PC-3 (cell line): ENCODE measurements around the gene SULT2B1. TPM values are rescaled to one million over a fixed set of nuclear protein-coding genes. Genes with fewer than 3 reads are reported as not detected.

Experiments
- ATAC-seq: fragments of 200-7000 bp; cut with Tn5 transposase; 2 replicates; pipeline ENCODE4 v1.9.1; 2020; ENCODE audit warnings: mild to moderate bottlenecking, moderate library complexity
- BruUV-seq: library from RNA; stranded (reverse); fragments of 400-500 nt; replicated peaks from 2 replicates; lab custom pipeline; 2021; lab: Mats Ljungman, UMichigan
- CTCF ChIA-PET: fragments of 300-600 bp; sonication (Branson Sonifier 250); formaldehyde crosslinking; loops from one replicate; lab custom pipeline; 2022; ENCODE audit warnings: antibody characterized with exemption; lab: Charles Lee
- POLR2A ChIA-PET: fragments of 300-600 bp; sonication (Branson Sonifier 250); formaldehyde crosslinking; loops from one replicate; lab custom pipeline; 2022; ENCODE audit warnings: antibody characterized with exemption; ENCODE audit not compliant: unreplicated experiment; lab: Charles Lee
- DNase-seq: peaks from one replicate; pipeline ENCODE4 v3.0.0-alpha.2; 2015
- H2AFZ ChIP-seq: fragments of 300-600 bp; sonication (generic); 2 replicates; pipeline ENCODE4 v1.6.0; 2016; ENCODE audit warnings: antibody characterized with exemption, low read length
- H3F3A ChIP-seq: fragments of 300-600 bp; sonication (generic); one replicate; pipeline ENCODE4 v1.6.0; 2017; ENCODE audit warnings: antibody characterized with exemption, low read length, control low read depth, mild to moderate bottlenecking; ENCODE audit not compliant: unreplicated experiment
- H3K27ac ChIP-seq: fragments of 300-600 bp; sonication (generic); 2 replicates; pipeline ENCODE4 v1.5.1; 2016; ENCODE audit warnings: mild to moderate bottlenecking, low read length
- H3K27me3 ChIP-seq: fragments of 300-600 bp; sonication (generic); 2 replicates; pipeline ENCODE4 v1.6.1; 2016; ENCODE audit warnings: low read length, mixed read lengths
- H3K36me3 ChIP-seq: fragments of 300-600 bp; sonication (generic); 2 replicates; pipeline ENCODE4 v1.6.1; 2016; ENCODE audit warnings: low read depth, mixed run types, low read length, mixed read lengths
- H3K4me1 ChIP-seq: fragments of 300-600 bp; sonication (generic); 2 replicates; pipeline ENCODE4 v1.5.1; 2016; ENCODE audit warnings: low read length; ENCODE audit not compliant: insufficient read depth
- H3K4me2 ChIP-seq: fragments of 300-600 bp; sonication (generic); 2 replicates; pipeline ENCODE4 v1.6.0; 2016; ENCODE audit warnings: low read length
- H3K4me3 ChIP-seq: fragments of 300-600 bp; sonication (generic); 2 replicates; pipeline ENCODE4 v1.5.1; 2016; ENCODE audit warnings: mild to moderate bottlenecking, low read length, mixed read lengths
- H3K79me2 ChIP-seq: fragments of 300-600 bp; sonication (generic); 2 replicates; pipeline ENCODE4 v1.6.1; 2017; ENCODE audit warnings: low read length, mixed read lengths
- H3K9ac ChIP-seq: fragments of 300-600 bp; sonication (generic); 2 replicates; pipeline ENCODE4 v1.6.0; 2016; ENCODE audit warnings: mild to moderate bottlenecking, low read length
- H3K9me2 ChIP-seq: fragments of 300-600 bp; sonication (generic); replicated peaks from 2 replicates; pipeline ENCODE4 v1.6.1; 2016; ENCODE audit warnings: mixed run types, low read length, mixed read lengths
- H3K9me3 ChIP-seq: fragments of 300-600 bp; sonication (generic); 2 replicates; pipeline ENCODE4 v1.6.1; 2016; ENCODE audit warnings: low read length, mixed read lengths
- H4K20me1 ChIP-seq: fragments of 300-600 bp; sonication (generic); 2 replicates; pipeline ENCODE4 v1.6.1; 2016; ENCODE audit warnings: low read length, mixed read lengths
- CTCF ChIP-seq: fragments of 300-600 bp; sonication (generic); conservative IDR thresholded peaks from 2 replicates; pipeline ENCODE4 v1.5.1; 2017; ENCODE audit warnings: antibody characterized with exemption, low read depth, mild to moderate bottlenecking, low read length
- EZH2 ChIP-seq: fragments of 300-600 bp; sonication (generic); IDR thresholded peaks from one replicate; pipeline ENCODE4 v1.6.1; 2017; ENCODE audit warnings: antibody characterized with exemption, mild to moderate bottlenecking, low read length; ENCODE audit not compliant: unreplicated experiment
- EZH2phosphoT487 ChIP-seq: fragments of 300-600 bp; sonication (generic); IDR thresholded peaks from 2 replicates; pipeline ENCODE4 v1.6.1; 2018; ENCODE audit warnings: mild to moderate bottlenecking, antibody characterized with exemption, low read length, borderline replicate concordance
- intact Hi-C: fragments of 100-400 bp; cut with micrococcal nuclease; formaldehyde crosslinking; loops from 2 replicates; pipeline ENCODE4 v1.9.0; 2023
- total RNA-seq: library from RNA; depleted of rRNA; stranded (reverse); fragments of >200 nt; gene quantifications from 2 replicates; pipeline ENCODE4 v1.2.3, GENCODE V29; 2014

SULT2B1 gene
- total RNA-seq, 1 experiment from 2014 or later, result 6.7 TPM

GRCh38 chr19:48619692-48620585 is 68.0 kb downstream of the SULT2B1 start:
- no peak; the same call in 1 of the 2 replicates for ATAC-seq
- TSS peak; percentile 85 for BruUV-seq
- intact Hi-C loops, result loop anchor here (1.0 kb wide), 1 partner anchor 17 kb away; the partner anchor contains the start of gene DBP

DNA sequence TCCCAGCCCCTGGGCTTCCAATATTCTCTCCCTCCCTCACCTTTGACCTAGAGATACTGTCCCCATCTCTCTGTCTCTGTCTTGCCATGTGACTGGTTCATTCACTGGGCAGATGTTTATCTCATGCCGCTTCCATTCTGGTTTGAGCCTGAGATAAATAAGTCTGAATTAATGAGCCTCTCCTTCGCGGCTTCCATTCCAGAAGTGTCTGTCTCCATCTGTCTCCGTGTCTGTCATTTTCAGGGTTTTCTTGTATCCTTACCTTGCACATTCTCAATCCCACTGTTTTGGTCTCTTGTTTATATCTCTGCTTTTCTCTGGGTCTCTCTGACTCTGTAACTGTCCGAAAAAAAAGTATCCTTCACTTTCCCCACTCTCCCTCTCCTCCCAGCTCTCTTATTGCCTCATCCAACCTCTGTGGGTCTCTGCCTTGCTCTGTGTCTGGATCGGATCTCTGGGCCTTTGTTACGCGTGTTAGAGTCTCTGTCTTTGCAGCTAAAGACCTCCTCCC is 71.6 kb downstream of the SULT2B1 start:
- BruUV-seq, result no TSS peak
- no peak overlapping the region for H3K4me2 ChIP-seq

More at GRCh38 chr19:48619692-48620585, 68.0 kb downstream of the SULT2B1 start:
- Histone ChIP-seq H3K27ac (peak overlapping the region; percentile 47), H3K9me3 (no peaks in the 10 kb centered on the region), H3K27me3 (no peaks in the 10 kb centered on the region), H3F3A (no peaks in the 10 kb centered on the region), H3K9ac (peak overlapping the region; percentile 99), H3K4me2 (peak overlapping the region; percentile 95), H3K36me3 (peaks cover 35% of the 10 kb centered on the region), H3K4me1 (peaks cover 27% of the 10 kb centered on the region), H3K9me2 (no peaks in the 10 kb centered on the region), H3K79me2 (peaks cover 42% of the 10 kb centered on the region), H3K4me3 (peak overlapping the region; percentile 100), H4K20me1 (peaks cover 32% of the 10 kb centered on the region), H2AFZ (peak overlapping the region; percentile 87)
- ChIA-PET POLR2A (interaction anchor here (0.5 to 0.6 kb wide), 3 partner anchors 13 to 1302 kb away, joined by 3 to 8 read pairs (median 5); no protein-coding TSS in a partner anchor), CTCF (no interaction called here)
- TF ChIP-seq CTCF (no peak), EZH2phosphoT487 (no peak), EZH2 (no peak)
- no peak for DNase-seq

More for the DNA sequence above, 71.6 kb downstream of the SULT2B1 start:
- ChIA-PET POLR2A (no interaction called here), CTCF (no interaction called here)
- H3K27me3 ChIP-seq, result no peaks in the 10 kb centered on the region
- no peak overlapping the region for H3K4me3 ChIP-seq
- H3K79me2 ChIP-seq, result peaks cover 12% of the 10 kb centered on the region
- H3K9me2 ChIP-seq, result no peaks in the 10 kb centered on the region
- intact Hi-C loops, result no loop called here
- no peak overlapping the region for H2AFZ ChIP-seq
- H3K9me3 ChIP-seq, result no peaks in the 10 kb centered on the region
- 0 out of 2 replicates have a peak, but pooled peaks cover under 1% of the 10 kb centered on the region for H3K36me3 ChIP-seq
- TF ChIP-seq EZH2 (no peak), CTCF (no peak), EZH2phosphoT487 (no peak)
- DNase-seq (no peak), ATAC-seq (no peak)
- 0 out of 2 replicates have a peak, but pooled peaks cover 7% of the 10 kb centered on the region for H3K4me1 ChIP-seq
- H4K20me1 ChIP-seq, result no peaks in the 10 kb centered on the region
- H3K9ac ChIP-seq, result no peak overlapping the region
- no peaks in the 10 kb centered on the region for H3F3A ChIP-seq
- no peak overlapping the region for H3K27ac ChIP-seq
